ENCODE results near the gene WNK2.
"Not testable (repeated sequence)": the region's sequence is repeated elsewhere in the genome, so short reads cannot be mapped to it uniquely, and the experiment has no call there.

GRCh38 chr9:93359907-93360306 lies 176.0 kb downstream of the WNK2 start:
- TF ChIP-seq MYC (IDR thresholded peaks at IDR 0.05; ENCODE audit: low read depth, low read length); POLR2A (IDR thresholded peaks at IDR 0.05; ENCODE audit: low read depth, low read length); CTCF (IDR thresholded peaks at IDR 0.05; ENCODE audit: extremely low read depth in 1 of 2, insufficient read depth in 1 of 2, low read depth in 1 of 2, low read length in 2 of 2); POLR2AphosphoS5 (IDR thresholded peaks at IDR 0.05; ENCODE audit: insufficient read depth, low read depth, low read length): not testable (repeated sequence)

All from endothelial cell of umbilical vein (primary cell).